SKM-1 (cell line): ENCODE data around the gene CCAR1.
"Not testable (repeated sequence)": the region's sequence is repeated elsewhere in the genome, so short reads cannot be mapped to it uniquely, and the experiment has no call there.

ENCODE experiments used
- DNase-seq: peaks from one replicate; lab custom pipeline; 2025; ENCODE audit not compliant: unreplicated experiment; lab: John Stamatoyannopoulos, UW

CCAR1 gene

GRCh38 chr10:68720793-68721672, at the start of gene CCAR1:
CCAR1 (plus strand) TSS chr10:68721239; CDS start chr10:68722505, 1,266 bp downstream.
- DNase-seq: peak; percentile 98

- no peak for DNase-seq
Measured at GRCh38 chr10:68684413-68684812, 36.6 kb upstream of the CCAR1 start.

- DNase-seq: no peak
Measured at GRCh38 chr10:68696018-68696417, 25.0 kb upstream of the CCAR1 start.

- no peak for DNase-seq
Measured at GRCh38 chr10:68697106-68697505, 23.9 kb upstream of the CCAR1 start.

GRCh38 chr10:68700197-68700596, 20.8 kb upstream of the CCAR1 start:
- no peak for DNase-seq

GRCh38 chr10:68705548-68705947, 15.5 kb upstream of the CCAR1 start:
- DNase-seq: no peak

- DNase-seq: not testable (repeated sequence)
Measured at GRCh38 chr10:68708987-68709386, 12.1 kb upstream of the CCAR1 start.

GRCh38 chr10:68713065-68713464, 8.0 kb upstream of the CCAR1 start:
- not testable (repeated sequence) for DNase-seq

GRCh38 chr10:68717435-68717834, 3.6 kb upstream of the CCAR1 start:
- no peak for DNase-seq

- DNase-seq: no peak
Measured at GRCh38 chr10:68721673-68722335, 765 bp downstream of the CCAR1 start.

GRCh38 chr10:68725016-68725415, 4.0 kb downstream of the CCAR1 start:
- DNase-seq: no peak

GRCh38 chr10:68727146-68727545, 6.1 kb downstream of the CCAR1 start:
- DNase-seq: no peak

GRCh38 chr10:68732651-68733050, 11.6 kb downstream of the CCAR1 start:
- no peak for DNase-seq

GRCh38 chr10:68734349-68734748, 13.3 kb downstream of the CCAR1 start:
- DNase-seq: no peak

GRCh38 chr10:68735119-68735518, 14.1 kb downstream of the CCAR1 start:
- no peak for DNase-seq

- not testable (repeated sequence) for DNase-seq
Measured at GRCh38 chr10:68735739-68736138, 14.7 kb downstream of the CCAR1 start.

- not testable (repeated sequence) for DNase-seq
Measured at GRCh38 chr10:68740676-68741075, 19.6 kb downstream of the CCAR1 start.

GRCh38 chr10:68742397-68742796, 21.4 kb downstream of the CCAR1 start:
- no peak for DNase-seq

- no peak for DNase-seq
Measured at GRCh38 chr10:68752711-68753350, 31.8 kb downstream of the CCAR1 start.

GRCh38 chr10:68756246-68756645, 35.2 kb downstream of the CCAR1 start:
- DNase-seq: no peak

GRCh38 chr10:68756766-68757165, 35.7 kb downstream of the CCAR1 start:
- no peak for DNase-seq
